SK-N-MC (cell line): ENCODE results near the gene EFNA3.

ENCODE experiments used
- DNase-seq: peaks from one replicate; pipeline ENCODE4 v3.0.0-alpha.2; 2011; ENCODE audit warnings: low read depth, low spot score
- H3K27ac ChIP-seq: fragments of 200-600 bp; sonication (generic); 2 replicates; pipeline ENCODE4 v1.5.1; 2016; ENCODE audit warnings: mixed run types
- H3K36me3 ChIP-seq: fragments of 200-600 bp; sonication (generic); 2 replicates; pipeline ENCODE4 v1.6.1; 2017; ENCODE audit warnings: antibody characterized with exemption, low read length, mixed read lengths; ENCODE audit not compliant: insufficient read depth
- H3K4me3 ChIP-seq: fragments of 200-600 bp; sonication (generic); 2 replicates; pipeline ENCODE4 v1.5.1; 2016
- H3K9ac ChIP-seq: fragments of 200-600 bp; sonication (generic); 2 replicates; pipeline ENCODE4 v1.8.0; 2017; ENCODE audit warnings: mixed run types, mixed read lengths; ENCODE audit not compliant: insufficient read length
- H3K9me3 ChIP-seq: fragments of 200-600 bp; sonication (generic); 2 replicates; pipeline ENCODE4 v1.6.1; 2017; ENCODE audit warnings: low read depth, mild to moderate bottlenecking, antibody characterized with exemption, low read length, moderate library complexity, mixed read lengths
- EZH2 ChIP-seq: fragments of 200-600 bp; sonication (generic); IDR thresholded peaks from one replicate; pipeline ENCODE4 v1.6.1; 2017; ENCODE audit warnings: antibody characterized with exemption
- FOXP2 ChIP-seq: optimal IDR thresholded peaks from 2 replicates; pipeline ENCODE3; 2011; ENCODE audit warnings: mild to moderate bottlenecking, moderate library complexity; ENCODE audit not compliant: insufficient read depth; ENCODE audit errors: extremely low read length, control extremely low read depth
- POLR2AphosphoS5 ChIP-seq: IDR thresholded peaks from 2 replicates; pipeline ENCODE4 v1.6.1; 2012; ENCODE audit warnings: mild to moderate bottlenecking, low read depth, low read length, borderline replicate concordance

EFNA3 gene

GRCh38 chr1:155127967-155128754 is 49.5 kb downstream of the EFNA3 start:
- Histone ChIP-seq H3K4me3 (peak overlapping the region; percentile 92), H3K9ac (peak overlapping the region; percentile 78), H3K9me3 (no peaks in the 10 kb centered on the region), H3K36me3 (peaks cover 13% of the 10 kb centered on the region; the same call in 1 of the 2 replicates), H3K27ac (no peak overlapping the region)
- no peak for DNase-seq
- no peak for TF ChIP-seq EZH2
- no peak for TF ChIP-seq FOXP2
- TF ChIP-seq POLR2AphosphoS5, result no peak

GRCh38 chr1:155128755-155129473 is 50.3 kb downstream of the EFNA3 start:
- no peaks in the 10 kb centered on the region for H3K9me3 ChIP-seq
- no peak for DNase-seq
- peak overlapping the region; percentile 92 for H3K4me3 ChIP-seq
- no peak for TF ChIP-seq POLR2AphosphoS5
- TF ChIP-seq EZH2, result no peak
- H3K36me3 ChIP-seq, result peaks cover 20% of the 10 kb centered on the region
- no peak overlapping the region for H3K27ac ChIP-seq
- peak overlapping the region; percentile 78 for H3K9ac ChIP-seq

GRCh38 chr1:155130272-155131006 is 51.8 kb downstream of the EFNA3 start:
- Histone ChIP-seq H3K27ac (peak overlapping the region; percentile 74), H3K9ac (peak overlapping the region; percentile 51), H3K36me3 (peaks cover 26% of the 10 kb centered on the region), H3K9me3 (no peaks in the 10 kb centered on the region), H3K4me3 (peak overlapping the region; percentile 92)
- TF ChIP-seq EZH2 (no peak), POLR2AphosphoS5 (no peak), FOXP2 (no peak)
- no peak for DNase-seq

- no peak overlapping the region for H3K27ac ChIP-seq
- no peaks in the 10 kb centered on the region for H3K9me3 ChIP-seq
- no peak for TF ChIP-seq FOXP2
- TF ChIP-seq POLR2AphosphoS5, result no peak
- TF ChIP-seq EZH2, result no peak
- H3K4me3 ChIP-seq, result no peak overlapping the region
- no peak overlapping the region for H3K9ac ChIP-seq
- DNase-seq, result no peak
- peaks cover 26% of the 10 kb centered on the region for H3K36me3 ChIP-seq
These were observed 52.6 kb downstream of the EFNA3 start for GRCh38 chr1:155131285-155131684.

- no peak for DNase-seq
- no peaks in the 10 kb centered on the region for H3K9me3 ChIP-seq
- H3K9ac ChIP-seq, result no peak overlapping the region
- H3K4me3 ChIP-seq, result no peak overlapping the region
- peaks cover 26% of the 10 kb centered on the region for H3K36me3 ChIP-seq
- no peak for TF ChIP-seq FOXP2
- TF ChIP-seq POLR2AphosphoS5, result no peak
- H3K27ac ChIP-seq, result no peak overlapping the region
These were observed 53.2 kb downstream of the EFNA3 start for GRCh38 chr1:155131856-155132255.

GRCh38 chr1:155133799-155134281 is 55.2 kb downstream of the EFNA3 start:
- peaks cover 26% of the 10 kb centered on the region for H3K36me3 ChIP-seq
- no peaks in the 10 kb centered on the region for H3K9me3 ChIP-seq
- DNase-seq, result no peak
- H3K9ac ChIP-seq, result no peak overlapping the region
- TF ChIP-seq FOXP2 (no peak), POLR2AphosphoS5 (no peak), EZH2 (no peak)
- H3K27ac ChIP-seq, result no peak overlapping the region
- H3K4me3 ChIP-seq, result no peak overlapping the region

GRCh38 chr1:155134322-155134721 is 55.7 kb downstream of the EFNA3 start:
- H3K9ac ChIP-seq, result no peak overlapping the region

GRCh38 chr1:155134880-155135414 is 56.3 kb downstream of the EFNA3 start:
- Histone ChIP-seq H3K9me3 (no peaks in the 10 kb centered on the region), H3K36me3 (peaks cover 26% of the 10 kb centered on the region), H3K9ac (peak overlapping the region; percentile 79), H3K27ac (peak overlapping the region; percentile 78), H3K4me3 (peak overlapping the region; percentile 83)
- no peak for TF ChIP-seq EZH2
- no peak for TF ChIP-seq POLR2AphosphoS5
- no peak for TF ChIP-seq FOXP2
- no peak for DNase-seq

More at GRCh38 chr1:155134322-155134721, 55.7 kb downstream of the EFNA3 start:
- Histone ChIP-seq H3K9me3 (no peaks in the 10 kb centered on the region), H3K4me3 (no peak overlapping the region), H3K36me3 (peaks cover 26% of the 10 kb centered on the region), H3K27ac (no peak overlapping the region)
- no peak for TF ChIP-seq FOXP2
- no peak for TF ChIP-seq EZH2
- TF ChIP-seq POLR2AphosphoS5, result no peak
- DNase-seq, result no peak
